HEK293 (cell line): Measurements from ENCODE around the gene RGS19.

Experiments
- GLIS2 ChIP-seq: fragments of 450-650 bp; formaldehyde crosslinking; IDR thresholded peaks from 2 replicates; pipeline ENCODE4 v1.5.1; 2016; ENCODE audit warnings: missing biosample characterization, missing genetic modification characterization
- HOXC10 ChIP-seq: sonication (generic); formaldehyde crosslinking; IDR thresholded peaks from 2 replicates; pipeline ENCODE4 v1.8.1; 2023; ENCODE audit warnings: mild to moderate bottlenecking, missing genetic modification reagents
- KLF8 ChIP-seq: fragments of 450-650 bp; formaldehyde crosslinking; IDR thresholded peaks from 2 replicates; pipeline ENCODE4 v1.5.1; 2016; ENCODE audit warnings: missing biosample characterization, missing genetic modification characterization
- WT1 ChIP-seq: fragments of 450-650 bp; formaldehyde crosslinking; IDR thresholded peaks from 2 replicates; pipeline ENCODE4 v1.5.1; 2016; ENCODE audit warnings: missing biosample characterization, missing genetic modification characterization
- YY1 ChIP-seq: fragments of 450-650 bp; formaldehyde crosslinking; IDR thresholded peaks from 2 replicates; pipeline ENCODE4 v1.5.1; 2018; ENCODE audit warnings: missing biosample characterization, missing genetic modification characterization
- ZBTB20 ChIP-seq: fragments of 450-650 bp; formaldehyde crosslinking; IDR thresholded peaks from 2 replicates; pipeline ENCODE4 v1.5.1; 2016; ENCODE audit warnings: missing biosample characterization, missing genetic modification characterization
- ZBTB48 ChIP-seq: fragments of 450-650 bp; formaldehyde crosslinking; IDR thresholded peaks from 2 replicates; pipeline ENCODE4 v1.5.1; 2016; ENCODE audit warnings: missing biosample characterization, missing genetic modification characterization
- ZNF121 ChIP-seq: fragments of 450-650 bp; formaldehyde crosslinking; IDR thresholded peaks from 2 replicates; pipeline ENCODE4 v1.5.1; 2016; ENCODE audit warnings: missing biosample characterization, missing genetic modification characterization
- ZNF16 ChIP-seq: fragments of 450-650 bp; formaldehyde crosslinking; IDR thresholded peaks from 2 replicates; pipeline ENCODE4 v1.5.1; 2016; ENCODE audit warnings: low read depth, missing biosample characterization, missing genetic modification characterization
- ZNF174 ChIP-seq: fragments of 450-650 bp; formaldehyde crosslinking; IDR thresholded peaks from 2 replicates; pipeline ENCODE4 v1.5.0; 2017; ENCODE audit warnings: missing biosample characterization, mild to moderate bottlenecking, missing genetic modification characterization
- ZNF19 ChIP-seq: fragments of 450-650 bp; formaldehyde crosslinking; IDR thresholded peaks from 2 replicates; pipeline ENCODE4; 2016; ENCODE audit warnings: missing biosample characterization, missing genetic modification characterization, low read depth
- ZNF221 ChIP-seq: fragments of 450-650 bp; formaldehyde crosslinking; IDR thresholded peaks from 2 replicates; pipeline ENCODE4 v1.5.1; 2017; ENCODE audit warnings: missing biosample characterization, missing genetic modification characterization, borderline replicate concordance
- ZNF274 ChIP-seq, 2 experiments: fragments of 200-500 bp in 1 of 2; fragments of 450-650 bp in 1 of 2; sonication (Bioruptor generic) in 1 of 2; formaldehyde crosslinking in 1 of 2; IDR thresholded peaks; 2 replicates each; pipeline versions ENCODE4 v1.5.1 to v1.6.1; 2014 to 2016; ENCODE audit warnings: borderline replicate concordance in 1 of 2, inconsistent platforms in 1 of 2, low read length in 1 of 2, missing biosample characterization in 1 of 2, missing genetic modification characterization in 1 of 2
- ZNF324 ChIP-seq: fragments of 450-650 bp; formaldehyde crosslinking; IDR thresholded peaks from 2 replicates; pipeline ENCODE4 v1.5.1; 2016; ENCODE audit warnings: missing biosample characterization, missing genetic modification characterization
- ZNF335 ChIP-seq: fragments of 450-650 bp; formaldehyde crosslinking; conservative IDR thresholded peaks from 2 replicates; pipeline ENCODE4 v1.5.1; 2016; ENCODE audit warnings: missing biosample characterization, missing genetic modification characterization
- ZNF394 ChIP-seq: fragments of 450-650 bp; formaldehyde crosslinking; IDR thresholded peaks from 2 replicates; pipeline ENCODE4 v1.5.1; 2016; ENCODE audit warnings: missing biosample characterization, missing genetic modification characterization, mild to moderate bottlenecking, moderate library complexity, borderline replicate concordance
- ZNF473 ChIP-seq: fragments of 450-650 bp; formaldehyde crosslinking; IDR thresholded peaks from 2 replicates; pipeline ENCODE4 v1.5.1; 2017; ENCODE audit warnings: missing biosample characterization, missing genetic modification characterization
- ZNF560 ChIP-seq: fragments of 450-650 bp; formaldehyde crosslinking; IDR thresholded peaks from 2 replicates; pipeline ENCODE4 v1.5.1; 2017; ENCODE audit warnings: missing biosample characterization, missing genetic modification characterization, borderline replicate concordance
- ZNF561 ChIP-seq: fragments of 450-650 bp; IDR thresholded peaks from 2 replicates; pipeline ENCODE4 v1.5.1; 2018; ENCODE audit warnings: missing biosample characterization, missing genetic modification characterization, borderline replicate concordance
- ZNF701 ChIP-seq: fragments of 450-650 bp; formaldehyde crosslinking; IDR thresholded peaks from 2 replicates; pipeline ENCODE4 v1.5.1; 2016; ENCODE audit warnings: missing biosample characterization, missing genetic modification characterization
- ZNF791 ChIP-seq: fragments of 450-650 bp; formaldehyde crosslinking; IDR thresholded peaks from 2 replicates; pipeline ENCODE4 v1.5.1; 2016; ENCODE audit warnings: missing biosample characterization, missing genetic modification characterization
- TF ChIP-seq, protein P1 (sequence below): fragments of 450-650 bp; formaldehyde crosslinking; IDR thresholded peaks from 2 replicates; pipeline ENCODE4 v1.5.1; 2016; ENCODE audit warnings: missing biosample characterization, missing genetic modification characterization
- TF ChIP-seq, protein P2 (sequence below): fragments of 450-650 bp; formaldehyde crosslinking; IDR thresholded peaks from 2 replicates; pipeline ENCODE4 v1.5.1; 2017; ENCODE audit warnings: missing biosample characterization, missing genetic modification characterization
- TF ChIP-seq, protein P3 (sequence below): fragments of 450-650 bp; formaldehyde crosslinking; IDR thresholded peaks from 2 replicates; pipeline ENCODE4 v1.5.1; 2016; ENCODE audit warnings: missing biosample characterization, missing genetic modification characterization
- TF ChIP-seq, protein P4 (sequence below): fragments of 450-650 bp; formaldehyde crosslinking; IDR thresholded peaks from 2 replicates; pipeline ENCODE4 v1.5.1; 2016; ENCODE audit warnings: missing biosample characterization, missing genetic modification characterization
- TF ChIP-seq, protein P5 (sequence below): fragments of 450-650 bp; formaldehyde crosslinking; IDR thresholded peaks from 2 replicates; pipeline ENCODE4 v1.5.1; 2016; ENCODE audit warnings: missing biosample characterization, missing genetic modification characterization
- TF ChIP-seq, protein P6 (sequence below): fragments of 450-650 bp; formaldehyde crosslinking; IDR thresholded peaks from 2 replicates; pipeline ENCODE4 v1.5.1; 2017; ENCODE audit warnings: missing biosample characterization, missing genetic modification characterization
- TF ChIP-seq, protein P7 (sequence below): fragments of 450-650 bp; formaldehyde crosslinking; IDR thresholded peaks from 2 replicates; pipeline ENCODE4 v1.5.1; 2016; ENCODE audit warnings: missing biosample characterization, missing genetic modification characterization

Gene RGS19

DNA sequence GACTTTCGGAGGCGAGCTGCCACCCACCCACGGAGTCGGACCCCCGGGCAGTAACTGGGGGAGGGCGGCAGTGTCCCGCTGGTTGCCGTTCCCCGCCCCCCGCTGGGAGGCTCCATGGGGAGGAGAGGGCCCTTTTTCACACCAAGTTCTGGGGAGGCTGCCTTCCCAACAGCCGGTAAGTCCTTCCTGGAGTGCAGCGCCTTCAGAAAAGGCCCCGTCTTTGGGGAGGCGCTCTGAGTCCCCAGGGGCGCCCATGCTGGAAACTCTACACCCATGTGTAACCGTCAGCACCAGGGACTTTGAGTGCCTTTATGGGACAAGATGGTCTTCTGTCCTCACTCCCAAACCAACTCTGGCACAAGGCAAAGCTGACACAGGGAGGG is 29.4 kb downstream of the RGS19 start (continued):
- TF ChIP-seq, protein P1, sequence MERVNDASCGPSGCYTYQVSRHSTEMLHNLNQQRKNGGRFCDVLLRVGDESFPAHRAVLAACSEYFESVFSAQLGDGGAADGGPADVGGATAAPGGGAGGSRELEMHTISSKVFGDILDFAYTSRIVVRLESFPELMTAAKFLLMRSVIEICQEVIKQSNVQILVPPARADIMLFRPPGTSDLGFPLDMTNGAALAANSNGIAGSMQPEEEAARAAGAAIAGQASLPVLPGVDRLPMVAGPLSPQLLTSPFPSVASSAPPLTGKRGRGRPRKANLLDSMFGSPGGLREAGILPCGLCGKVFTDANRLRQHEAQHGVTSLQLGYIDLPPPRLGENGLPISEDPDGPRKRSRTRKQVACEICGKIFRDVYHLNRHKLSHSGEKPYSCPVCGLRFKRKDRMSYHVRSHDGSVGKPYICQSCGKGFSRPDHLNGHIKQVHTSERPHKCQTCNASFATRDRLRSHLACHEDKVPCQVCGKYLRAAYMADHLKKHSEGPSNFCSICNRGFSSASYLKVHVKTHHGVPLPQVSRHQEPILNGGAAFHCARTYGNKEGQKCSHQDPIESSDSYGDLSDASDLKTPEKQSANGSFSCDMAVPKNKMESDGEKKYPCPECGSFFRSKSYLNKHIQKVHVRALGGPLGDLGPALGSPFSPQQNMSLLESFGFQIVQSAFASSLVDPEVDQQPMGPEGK (tag by site-specific recombination), result peak; percentile 78
- TF ChIP-seq, protein P2, sequence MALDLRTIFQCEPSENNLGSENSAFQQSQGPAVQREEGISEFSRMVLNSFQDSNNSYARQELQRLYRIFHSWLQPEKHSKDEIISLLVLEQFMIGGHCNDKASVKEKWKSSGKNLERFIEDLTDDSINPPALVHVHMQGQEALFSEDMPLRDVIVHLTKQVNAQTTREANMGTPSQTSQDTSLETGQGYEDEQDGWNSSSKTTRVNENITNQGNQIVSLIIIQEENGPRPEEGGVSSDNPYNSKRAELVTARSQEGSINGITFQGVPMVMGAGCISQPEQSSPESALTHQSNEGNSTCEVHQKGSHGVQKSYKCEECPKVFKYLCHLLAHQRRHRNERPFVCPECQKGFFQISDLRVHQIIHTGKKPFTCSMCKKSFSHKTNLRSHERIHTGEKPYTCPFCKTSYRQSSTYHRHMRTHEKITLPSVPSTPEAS (tag by site-specific recombination), result no peak
- TF ChIP-seq ZNF174 (tag by site-specific recombination) (no peak), ZNF791 (tag by site-specific recombination) (no peak), WT1 (tag by site-specific recombination) (peak; percentile 84), ZBTB20 (peak; percentile 32; the same call in 1 of the 2 replicates), ZNF561 (tag by site-specific recombination) (peak; percentile 62), ZNF121 (tag by site-specific recombination) (peak; percentile 45; the same call in 1 of the 2 replicates), KLF8 (tag by site-specific recombination) (peak; percentile 48; the same call in 1 of the 2 replicates), GLIS2 (tag by site-specific recombination) (peak; percentile 98), YY1 (tag by site-specific recombination) (0 out of 2 replicates have a peak, but pooled peaks have one; percentile 19), ZNF274 (IDR thresholded peaks at IDR 0.05; ENCODE audit: low read length) (no peak), ZNF274 (tag by site-specific recombination; IDR thresholded peaks at IDR 0.05; ENCODE audit: borderline replicate concordance) (no peak), ZNF394 (tag by site-specific recombination) (no peak), ZNF221 (no peak), ZNF19 (tag by site-specific recombination) (no peak), HOXC10 (CRISPR knock-in tag) (no peak), ZNF473 (tag by site-specific recombination) (no peak), ZNF324 (no peak), ZNF560 (tag by site-specific recombination) (no peak), ZNF16 (tag by site-specific recombination) (no peak), ZBTB48 (tag by site-specific recombination) (0 out of 2 replicates have a peak, but pooled peaks have one; percentile 35), ZNF701 (tag by site-specific recombination) (no peak), ZNF335 (tag by site-specific recombination) (peak; percentile 91)
- TF ChIP-seq, protein P3, sequence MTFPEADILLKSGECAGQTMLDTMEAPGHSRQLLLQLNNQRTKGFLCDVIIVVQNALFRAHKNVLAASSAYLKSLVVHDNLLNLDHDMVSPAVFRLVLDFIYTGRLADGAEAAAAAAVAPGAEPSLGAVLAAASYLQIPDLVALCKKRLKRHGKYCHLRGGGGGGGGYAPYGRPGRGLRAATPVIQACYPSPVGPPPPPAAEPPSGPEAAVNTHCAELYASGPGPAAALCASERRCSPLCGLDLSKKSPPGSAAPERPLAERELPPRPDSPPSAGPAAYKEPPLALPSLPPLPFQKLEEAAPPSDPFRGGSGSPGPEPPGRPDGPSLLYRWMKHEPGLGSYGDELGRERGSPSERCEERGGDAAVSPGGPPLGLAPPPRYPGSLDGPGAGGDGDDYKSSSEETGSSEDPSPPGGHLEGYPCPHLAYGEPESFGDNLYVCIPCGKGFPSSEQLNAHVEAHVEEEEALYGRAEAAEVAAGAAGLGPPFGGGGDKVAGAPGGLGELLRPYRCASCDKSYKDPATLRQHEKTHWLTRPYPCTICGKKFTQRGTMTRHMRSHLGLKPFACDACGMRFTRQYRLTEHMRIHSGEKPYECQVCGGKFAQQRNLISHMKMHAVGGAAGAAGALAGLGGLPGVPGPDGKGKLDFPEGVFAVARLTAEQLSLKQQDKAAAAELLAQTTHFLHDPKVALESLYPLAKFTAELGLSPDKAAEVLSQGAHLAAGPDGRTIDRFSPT (tag by site-specific recombination), result peak; percentile 60
- TF ChIP-seq, protein P4, sequence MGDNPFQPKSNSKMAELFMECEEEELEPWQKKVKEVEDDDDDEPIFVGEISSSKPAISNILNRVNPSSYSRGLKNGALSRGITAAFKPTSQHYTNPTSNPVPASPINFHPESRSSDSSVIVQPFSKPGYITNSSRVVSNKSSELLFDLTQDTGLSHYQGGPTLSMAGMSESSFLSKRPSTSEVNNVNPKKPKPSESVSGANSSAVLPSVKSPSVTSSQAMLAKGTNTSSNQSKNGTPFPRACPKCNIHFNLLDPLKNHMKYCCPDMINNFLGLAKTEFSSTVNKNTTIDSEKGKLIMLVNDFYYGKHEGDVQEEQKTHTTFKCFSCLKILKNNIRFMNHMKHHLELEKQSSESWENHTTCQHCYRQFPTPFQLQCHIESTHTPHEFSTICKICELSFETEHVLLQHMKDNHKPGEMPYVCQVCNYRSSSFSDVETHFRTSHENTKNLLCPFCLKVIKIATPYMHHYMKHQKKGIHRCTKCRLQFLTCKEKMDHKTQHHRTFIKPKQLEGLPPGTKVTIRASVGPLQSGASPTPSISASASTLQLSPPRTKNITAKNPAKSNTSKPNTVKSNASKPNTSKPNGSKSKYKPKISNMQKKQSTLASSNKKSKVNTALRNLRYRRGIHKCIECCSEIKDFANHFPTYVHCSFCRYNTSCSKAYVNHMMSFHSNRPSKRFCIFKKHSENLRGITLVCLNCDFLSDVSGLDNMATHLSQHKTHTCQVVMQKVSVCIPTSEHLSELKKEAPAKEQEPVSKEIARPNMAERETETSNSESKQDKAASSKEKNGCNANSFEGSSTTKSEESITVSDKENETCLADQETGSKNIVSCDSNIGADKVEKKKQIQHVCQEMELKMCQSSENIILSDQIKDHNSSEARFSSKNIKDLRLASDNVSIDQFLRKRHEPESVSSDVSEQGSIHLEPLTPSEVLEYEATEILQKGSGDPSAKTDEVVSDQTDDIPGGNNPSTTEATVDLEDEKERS (tag by site-specific recombination), result no peak
- TF ChIP-seq, protein P5, sequence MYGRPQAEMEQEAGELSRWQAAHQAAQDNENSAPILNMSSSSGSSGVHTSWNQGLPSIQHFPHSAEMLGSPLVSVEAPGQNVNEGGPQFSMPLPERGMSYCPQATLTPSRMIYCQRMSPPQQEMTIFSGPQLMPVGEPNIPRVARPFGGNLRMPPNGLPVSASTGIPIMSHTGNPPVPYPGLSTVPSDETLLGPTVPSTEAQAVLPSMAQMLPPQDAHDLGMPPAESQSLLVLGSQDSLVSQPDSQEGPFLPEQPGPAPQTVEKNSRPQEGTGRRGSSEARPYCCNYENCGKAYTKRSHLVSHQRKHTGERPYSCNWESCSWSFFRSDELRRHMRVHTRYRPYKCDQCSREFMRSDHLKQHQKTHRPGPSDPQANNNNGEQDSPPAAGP (tag by site-specific recombination), result peak; percentile 45; the same call in 1 of the 2 replicates
- TF ChIP-seq, protein P6, sequence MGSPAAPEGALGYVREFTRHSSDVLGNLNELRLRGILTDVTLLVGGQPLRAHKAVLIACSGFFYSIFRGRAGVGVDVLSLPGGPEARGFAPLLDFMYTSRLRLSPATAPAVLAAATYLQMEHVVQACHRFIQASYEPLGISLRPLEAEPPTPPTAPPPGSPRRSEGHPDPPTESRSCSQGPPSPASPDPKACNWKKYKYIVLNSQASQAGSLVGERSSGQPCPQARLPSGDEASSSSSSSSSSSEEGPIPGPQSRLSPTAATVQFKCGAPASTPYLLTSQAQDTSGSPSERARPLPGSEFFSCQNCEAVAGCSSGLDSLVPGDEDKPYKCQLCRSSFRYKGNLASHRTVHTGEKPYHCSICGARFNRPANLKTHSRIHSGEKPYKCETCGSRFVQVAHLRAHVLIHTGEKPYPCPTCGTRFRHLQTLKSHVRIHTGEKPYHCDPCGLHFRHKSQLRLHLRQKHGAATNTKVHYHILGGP (tag by site-specific recombination), result peak; percentile 13; the same call in 1 of the 2 replicates
- TF ChIP-seq, protein P7, sequence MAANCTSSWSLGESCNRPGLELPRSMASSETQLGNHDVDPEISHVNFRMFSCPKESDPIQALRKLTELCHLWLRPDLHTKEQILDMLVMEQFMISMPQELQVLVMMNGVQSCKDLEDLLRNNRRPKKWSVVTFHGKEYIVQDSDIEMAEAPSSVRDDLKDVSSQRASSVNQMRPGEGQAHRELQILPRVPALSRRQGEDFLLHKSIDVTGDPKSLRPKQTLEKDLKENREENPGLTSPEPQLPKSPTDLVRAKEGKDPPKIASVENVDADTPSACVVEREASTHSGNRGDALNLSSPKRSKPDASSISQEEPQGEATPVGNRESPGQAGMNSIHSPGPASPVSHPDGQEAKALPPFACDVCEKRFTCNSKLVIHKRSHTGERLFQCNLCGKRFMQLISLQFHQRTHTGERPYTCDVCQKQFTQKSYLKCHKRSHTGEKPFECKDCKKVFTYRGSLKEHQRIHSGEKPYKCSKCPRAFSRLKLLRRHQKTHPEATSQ (tag by site-specific recombination), result peak; percentile 76; the same call in 1 of the 2 replicates
